AG10803 (cell line): ENCODE measurements around the gene PAOX.
"Not testable (repeated sequence)": the region's sequence is repeated elsewhere in the genome, so short reads cannot be mapped to it uniquely, and the experiment has no call there.

Source experiments
- DNase-seq: peaks from one replicate; pipeline ENCODE4 v3.0.0; 2010; ENCODE audit warnings: low read depth
- H3K4me3 ChIP-seq: 2 replicates; pipeline ENCODE4 v1.5.1; 2011; ENCODE audit warnings: mild to moderate bottlenecking, low read length, control low read depth
- CTCF ChIP-seq: conservative IDR thresholded peaks from 2 replicates; pipeline ENCODE4 v1.5.1; 2011; ENCODE audit warnings: mild to moderate bottlenecking, low read length, control low read depth, inconsistent platforms

The PAOX gene

GRCh38 chr10:133381036-133381435, 2.0 kb downstream of the PAOX start:
- no peak for DNase-seq
- TF ChIP-seq CTCF: no peak
- no peak overlapping the region for H3K4me3 ChIP-seq

- no peak for DNase-seq
- TF ChIP-seq CTCF: no peak
- H3K4me3 ChIP-seq: no peak overlapping the region
These were observed 4.5 kb downstream of the PAOX start for GRCh38 chr10:133383551-133383950.

GRCh38 chr10:133384071-133384470, 5.0 kb downstream of the PAOX start:
- no peak for TF ChIP-seq CTCF
- no peak for DNase-seq
- H3K4me3 ChIP-seq: no peak overlapping the region

GRCh38 chr10:133385214-133385613, 6.2 kb downstream of the PAOX start:
- no peak for DNase-seq
- no peak overlapping the region for H3K4me3 ChIP-seq
- TF ChIP-seq CTCF: no peak

- DNase-seq, H3K4me3 ChIP-seq: not testable (repeated sequence)
These were observed 7.9 kb downstream of the PAOX start for GRCh38 chr10:133386951-133387350.

GRCh38 chr10:133388236-133388972, 9.3 kb downstream of the PAOX start:
- no peak for TF ChIP-seq CTCF
- H3K4me3 ChIP-seq: no peak overlapping the region
- DNase-seq: no peak

- TF ChIP-seq CTCF: no peak
- H3K4me3 ChIP-seq: no peak overlapping the region
- DNase-seq: no peak
These were observed 10.1 kb downstream of the PAOX start for GRCh38 chr10:133388973-133389818.
